ENCODE measurements around the gene RPS6KA3. TPM values are rescaled to one million over a fixed set of nuclear protein-coding genes. Genes with fewer than 3 reads are reported as not detected.

RPS6KA3 gene
- polyA plus RNA-seq, 1 of the 3 experiments (the other 2 are of a cell fraction), result 14.3 TPM

- POLR2A ChIA-PET, result no interaction called here
- no peak overlapping the region for H2AFZ ChIP-seq (ENCODE audit: low read depth)
- no peak overlapping the region for H3K9ac ChIP-seq
- H3K4me2 ChIP-seq, result no peak overlapping the region
- CTCF ChIA-PET, result no interaction called here
- DNase-seq, result no peak
- no peak overlapping the region for H3K27ac ChIP-seq (ENCODE audit: low read depth in 2 of 2, low read length in 1 of 2)
- no peaks in the 10 kb centered on the region for H4K20me1 ChIP-seq (ENCODE audit: insufficient read depth)
- H3K9me2 ChIP-seq, result no peaks in the 10 kb centered on the region
- WGBS (ENCODE audit: low lambda C conversion rate), result 87% methylated on average over 1 of the region's 1 CpG
- H3F3A ChIP-seq (replicated peaks; ENCODE audit: insufficient read depth), result peaks cover 4% of the 10 kb centered on the region
- TF ChIP-seq CTCF (IDR thresholded peaks at IDR 0.05) (no peak), RAD21 (IDR thresholded peaks at IDR 0.05; ENCODE audit: low read length) (no peak)
- H3K36me3 ChIP-seq (replicated peaks in 1 of 2; ENCODE audit: control insufficient read depth in 1 of 2, insufficient read depth in 2 of 2, low read length in 1 of 2), result no peaks in the 10 kb centered on the region
- no peaks in the 10 kb centered on the region; the same call in 1 of the 2 replicates for H3K27me3 ChIP-seq (ENCODE audit: insufficient read depth)
- H3K4me3 ChIP-seq (ENCODE audit: low read depth in 2 of 2, low read length in 1 of 2), result no peak overlapping the region
- peaks cover 8% of the 10 kb centered on the region for H3K79me2 ChIP-seq (ENCODE audit: insufficient read depth)
- no peaks in the 10 kb centered on the region; a peak in 1 of 4 replicates for H3K4me1 ChIP-seq (ENCODE audit: control insufficient read depth in 1 of 2, insufficient read depth in 2 of 2, low read depth in 1 of 2, low read length in 1 of 2)
- H3K9me3 ChIP-seq, result no peaks in the 10 kb centered on the region
Measured at GRCh38 chrX:20270562-20270890, 3.8 kb upstream of the RPS6KA3 start.

GRCh38 chrX:20269848-20270561 lies 3.3 kb upstream of the RPS6KA3 start:
- H3K9me3 ChIP-seq, result no peaks in the 10 kb centered on the region
- peaks cover 4% of the 10 kb centered on the region for H3F3A ChIP-seq (replicated peaks; ENCODE audit: insufficient read depth)
- H3K27ac ChIP-seq (ENCODE audit: low read depth in 2 of 2, low read length in 1 of 2), result no peak overlapping the region
- 44% methylated on average over 4 of the region's 4 CpGs for WGBS (ENCODE audit: low lambda C conversion rate)
- no peaks in the 10 kb centered on the region for H3K9me2 ChIP-seq
- H3K9ac ChIP-seq, result no peak overlapping the region
- no peaks in the 10 kb centered on the region; the same call in 1 of the 2 replicates for H3K27me3 ChIP-seq (ENCODE audit: insufficient read depth)
- H3K4me2 ChIP-seq, result no peak overlapping the region
- no peak overlapping the region for H2AFZ ChIP-seq (ENCODE audit: low read depth)
- H3K4me1 ChIP-seq (ENCODE audit: control insufficient read depth in 1 of 2, insufficient read depth in 2 of 2, low read depth in 1 of 2, low read length in 1 of 2), result no peaks in the 10 kb centered on the region; a peak in 1 of 4 replicates
- peaks cover 13% of the 10 kb centered on the region for H3K79me2 ChIP-seq (ENCODE audit: insufficient read depth)
- CTCF ChIA-PET, result no interaction called here
- H3K36me3 ChIP-seq (replicated peaks in 1 of 2; ENCODE audit: control insufficient read depth in 1 of 2, insufficient read depth in 2 of 2, low read length in 1 of 2), result no peaks in the 10 kb centered on the region
- no peak for DNase-seq
- POLR2A ChIA-PET, result no interaction called here
- H4K20me1 ChIP-seq (ENCODE audit: insufficient read depth), result no peaks in the 10 kb centered on the region; the same call in 1 of the 2 replicates
- H3K4me3 ChIP-seq (ENCODE audit: low read depth in 2 of 2, low read length in 1 of 2), result no peak overlapping the region
- TF ChIP-seq SMC3 (IDR thresholded peaks at IDR 0.05; ENCODE audit: low read depth, low read length) (no peak), CHD2 (IDR thresholded peaks at IDR 0.05; ENCODE audit: low read length, partially characterized antibody) (no peak), GABPA (IDR thresholded peaks at IDR 0.05; ENCODE audit: low read depth) (no peak), GATA2 (CRISPR knock-in tag; IDR thresholded peaks at IDR 0.05) (no peak), IRF3 (IDR thresholded peaks at IDR 0.05; ENCODE audit: low read depth, low read length) (no peak), YY1 (IDR thresholded peaks at IDR 0.05; ENCODE audit: low read depth) (no peak), CTCF (IDR thresholded peaks at IDR 0.05) (no peak), ELF1 (IDR thresholded peaks at IDR 0.05) (no peak), FOXM1 (IDR thresholded peaks at IDR 0.05; ENCODE audit: low read depth) (no peak), RFX5 (IDR thresholded peaks at IDR 0.05; ENCODE audit: low read length) (no peak), POLR2AphosphoS5 (IDR thresholded peaks at IDR 0.05; ENCODE audit: low read depth, low read length) (no peak), EP300 (IDR thresholded peaks at IDR 0.05; ENCODE audit: borderline replicate concordance in 1 of 2, low read depth in 1 of 2, low read length in 1 of 2) (no peak), RXRA (IDR thresholded peaks at IDR 0.05; ENCODE audit: borderline replicate concordance, low read depth) (no peak), MXI1 (IDR thresholded peaks at IDR 0.05; ENCODE audit: low read depth, low read length) (no peak), FOSL2 (IDR thresholded peaks at IDR 0.05; ENCODE audit: borderline replicate concordance, low read depth) (no peak), REST (IDR thresholded peaks at IDR 0.05; ENCODE audit: low read depth, low read length) (no peak), PBX3 (IDR thresholded peaks at IDR 0.05) (no peak)

All from SK-N-SH (cell line).